B cell (primary cell): ENCODE data around the gene TEX13B. TPM values are rescaled to one million over a fixed set of nuclear protein-coding genes. Genes with fewer than 3 reads are reported as not detected.

Source experiments
- ATAC-seq: fragments of 200-7000 bp; cut with Tn5 transposase; one replicate; pipeline ENCODE4 v1.10.0; 2021; ENCODE audit warnings: low read depth, mild to moderate bottlenecking, moderate number of reproducible peaks, moderate library complexity
- CTCF ChIA-PET: fragments of 350-600 bp; sonication (Branson Sonifier 250); formaldehyde crosslinking; loops from one replicate; lab custom pipeline; 2021; ENCODE audit warnings: antibody characterized with exemption, inconsistent platforms; lab: Charles Lee
- POLR2A ChIA-PET: fragments of 350-600 bp; sonication (Branson Sonifier 250); formaldehyde crosslinking; loops from one replicate; lab custom pipeline; 2021; ENCODE audit warnings: antibody characterized with exemption; lab: Charles Lee
- DNase-seq: peaks from one replicate; pipeline ENCODE4 v3.0.0; 2013
- H2AFZ ChIP-seq: 2 replicates; pipeline ENCODE4 v1.6.1; 2012; ENCODE audit warnings: mild to moderate bottlenecking, low read depth, low read length; ENCODE audit not compliant: insufficient read depth, poor library complexity, severe bottlenecking
- H3K27ac ChIP-seq, 2 donors: 1 replicate in 1 of 2; 2 replicates in 1 of 2; pipeline ENCODE4 v1.5.1; 2012 to 2013; ENCODE audit warnings: low read length in 2 of 2, mild to moderate bottlenecking in 2 of 2, moderate library complexity in 1 of 2
- H3K27me3 ChIP-seq, 4 experiments: fragments of 200-600 bp in 1 of 4; sonication (generic) in 1 of 4; replicated peaks in 1 of 4; 1 replicate in 2 of 4; 2 replicates in 2 of 4; pipeline versions ENCODE4 v1.6.1 to v1.7.0; 2013 to 2016; ENCODE audit warnings: low read length in 3 of 4, mild to moderate bottlenecking in 2 of 4, mixed read lengths in 1 of 4, moderate library complexity in 1 of 4; ENCODE audit not compliant: insufficient read depth in 4 of 4, control insufficient read depth in 3 of 4; ENCODE audit errors: control extremely low read depth in 1 of 4
- H3K36me3 ChIP-seq, 2 experiments: replicated peaks in 1 of 2; 1 replicate in 1 of 2; 2 replicates in 1 of 2; pipeline versions ENCODE4 v1.6.1 to v1.7.1; 2013; ENCODE audit warnings: low read length in 1 of 2; ENCODE audit not compliant: insufficient read depth in 2 of 2, control insufficient read depth in 1 of 2; ENCODE audit errors: control extremely low read depth in 1 of 2, extremely low read depth in 1 of 2
- H3K4me1 ChIP-seq, 2 donors: fragments of 200-600 bp in 1 of 2; sonication (generic) in 1 of 2; 1 replicate in 1 of 2; 2 replicates in 1 of 2; pipeline versions ENCODE4 v1.5.1 to v1.6.1; 2013 to 2017; ENCODE audit warnings: low read length in 2 of 2; ENCODE audit not compliant: control insufficient read depth in 2 of 2, insufficient read depth in 2 of 2
- H3K4me2 ChIP-seq: replicated peaks from 2 replicates; pipeline ENCODE3; 2012; ENCODE audit warnings: mild to moderate bottlenecking, low read depth, low read length; ENCODE audit not compliant: poor library complexity, severe bottlenecking
- H3K4me3 ChIP-seq, 5 experiments: fragments of 200-600 bp in 1 of 5; sonication (generic) in 1 of 5; 1 replicate in 3 of 5; 2 replicates in 2 of 5; pipeline versions ENCODE4 v1.5.1 to v1.7.0; 2011 to 2016; ENCODE audit warnings: low read length in 4 of 5, mild to moderate bottlenecking in 4 of 5, low read depth in 2 of 5, control low read depth in 1 of 5, moderate library complexity in 1 of 5; ENCODE audit not compliant: insufficient read depth in 1 of 5; ENCODE audit errors: control extremely low read depth in 1 of 5, extremely low read depth in 1 of 5
- H3K79me2 ChIP-seq: fragments of 200-600 bp; sonication (generic); one replicate; pipeline ENCODE4 v1.6.0; 2016; ENCODE audit warnings: low read length; ENCODE audit not compliant: control insufficient read depth, insufficient read depth
- H3K9ac ChIP-seq: fragments of 200-600 bp; sonication (generic); 2 replicates; pipeline ENCODE4 v1.6.1; 2017; ENCODE audit warnings: mild to moderate bottlenecking, low read length, moderate library complexity
- H3K9me3 ChIP-seq, 3 donors: one replicate each; pipeline versions ENCODE4 v1.6.1 to v1.7.1; 2013; ENCODE audit warnings: low read length in 2 of 3; ENCODE audit not compliant: control insufficient read depth in 2 of 3, insufficient read depth in 1 of 3; ENCODE audit errors: control extremely low read depth in 1 of 3
- H4K20me1 ChIP-seq: 2 replicates; pipeline ENCODE4 v1.6.0; 2012; ENCODE audit warnings: mild to moderate bottlenecking, low read length; ENCODE audit not compliant: insufficient read depth, control insufficient read depth, poor library complexity, severe bottlenecking
- H3K27ac Mint-ChIP-seq: one replicate; pipeline ENCODE4 v1.8.0; 2021; ENCODE audit warnings: mixed read lengths
- H3K27me3 Mint-ChIP-seq: one replicate; pipeline ENCODE4 v1.8.0; 2021; ENCODE audit warnings: mixed read lengths
- H3K4me1 Mint-ChIP-seq: one replicate; pipeline ENCODE4 v1.8.0; 2021; ENCODE audit warnings: mixed read lengths
- H3K4me3 Mint-ChIP-seq: one replicate; pipeline ENCODE4 v1.8.0; 2021; ENCODE audit warnings: mixed read lengths
- H3K9me3 Mint-ChIP-seq: one replicate; pipeline ENCODE4 v1.8.0; 2022; ENCODE audit warnings: mixed read lengths; ENCODE audit not compliant: insufficient read depth
- CTCF ChIP-seq: fragments of 200-600 bp; IDR thresholded peaks from one replicate; pipeline ENCODE4 v1.8.0; 2022; ENCODE audit warnings: antibody characterized with exemption, mild to moderate bottlenecking
- EZH2 ChIP-seq: IDR thresholded peaks from 2 replicates; pipeline ENCODE4 v1.6.1; 2012; ENCODE audit warnings: borderline replicate concordance, low read depth, mild to moderate bottlenecking, moderate library complexity, low read length; ENCODE audit not compliant: insufficient read depth, poor library complexity, severe bottlenecking
- WGBS: methylation state at CpG from one replicate; pipeline ENCODE4 v1.1.5; 2013; ENCODE audit warnings: missing lambda C conversion rate; ENCODE audit not compliant: insufficient coverage; 5-methylcytosine and 5-hydroxymethylcytosine counted together
- intact Hi-C: fragments of 100-400 bp; cut with micrococcal nuclease; formaldehyde crosslinking; loops from one replicate; pipeline ENCODE4 v1.10.0; 2022
- polyA plus RNA-seq: library from polyadenylated mRNA; depleted of rRNA; stranded (reverse); fragments of >200 nt; gene quantifications from 2 replicates; pipeline ENCODE4 v1.2.3, GENCODE V29; 2012
- total RNA-seq, 2 donors: library from RNA; stranded (reverse); fragments of 120-200 nt in 1 of 2; gene quantifications; 1 replicate in 1 of 2; 2 replicates in 1 of 2; pipeline versions ENCODE4 v1.2.3 to v1.2.4, GENCODE V29; 2013 to 2022

Gene TEX13B
- total and polyA plus RNA-seq, 2 donors (not counting 1 experiment from before 2014, with no cell fraction given), result not detected

- H3K36me3 ChIP-seq, result no peaks in the 10 kb centered on the region
- H4K20me1 ChIP-seq, result no peaks in the 10 kb centered on the region
- no peak overlapping the region for H3K4me2 ChIP-seq
- WGBS, result no CpG with 5 or more reads among the region's 2 CpGs
- Mint-ChIP-seq H3K4me3 (no peak overlapping the region), H3K27ac (no peak overlapping the region), H3K9me3 (no peaks in the 10 kb centered on the region), H3K27me3 (no peaks in the 10 kb centered on the region), H3K4me1 (no peaks in the 10 kb centered on the region)
- no peaks in the 10 kb centered on the region for H3K79me2 ChIP-seq
- H3K27me3 ChIP-seq, result no peaks in the 10 kb centered on the region
- H3K9me3 ChIP-seq, result no peaks in the 10 kb centered on the region
- TF ChIP-seq CTCF (no peak), EZH2 (no peak)
- no peaks in the 10 kb centered on the region for H3K4me1 ChIP-seq
- no peak overlapping the region for H2AFZ ChIP-seq
- intact Hi-C loops, result no loop called here
- H3K27ac ChIP-seq, result no peak overlapping the region
- POLR2A ChIA-PET, result no interaction called here
- CTCF ChIA-PET, result no interaction called here
- no peak overlapping the region for H3K9ac ChIP-seq
- no peak overlapping the region for H3K4me3 ChIP-seq
- no peak for DNase-seq
- ATAC-seq, result no peak
Observed at GRCh38 chrX:107985033-107985432, 2.9 kb upstream of the TEX13B start.

DNA sequence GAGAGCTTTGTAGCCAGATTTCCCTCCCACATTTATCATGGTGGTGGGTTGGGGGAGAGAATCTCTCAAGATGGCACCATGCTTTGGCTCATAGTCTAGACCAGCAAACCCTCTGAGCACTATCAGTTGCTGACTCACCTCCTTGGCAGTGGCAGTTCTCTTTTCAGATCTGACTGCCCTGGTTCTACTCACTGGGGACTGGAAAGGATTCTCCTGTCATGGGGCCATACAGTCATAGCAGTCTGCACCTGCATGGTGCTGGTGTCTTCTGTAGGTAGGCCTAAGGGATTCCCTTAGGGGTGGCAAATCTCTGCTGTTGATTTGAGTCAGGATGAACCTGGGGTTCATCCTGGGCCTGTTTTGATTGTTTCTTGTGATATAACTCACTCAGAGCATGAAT lies 2.6 kb downstream of the TEX13B start:
- Mint-ChIP-seq H3K4me1 (no peaks in the 10 kb centered on the region), H3K9me3 (no peaks in the 10 kb centered on the region), H3K27ac (no peak overlapping the region), H3K27me3 (no peaks in the 10 kb centered on the region), H3K4me3 (no peak overlapping the region)
- H3K36me3 ChIP-seq, result no peaks in the 10 kb centered on the region
- H3K4me2 ChIP-seq, result no peak overlapping the region
- no peak overlapping the region for H3K4me3 ChIP-seq
- H3K79me2 ChIP-seq, result no peaks in the 10 kb centered on the region
- ChIA-PET CTCF (interaction anchor here (1.0 kb wide), 1 partner anchor 92 kb away, joined by 3 read pairs; no protein-coding TSS in a partner anchor), POLR2A (no interaction called here)
- H3K27ac ChIP-seq, result no peak overlapping the region
- no peaks in the 10 kb centered on the region for H3K27me3 ChIP-seq
- intact Hi-C loops, result no loop called here
- DNase-seq (no peak), ATAC-seq (no peak)
- TF ChIP-seq EZH2, result no peak
- TF ChIP-seq CTCF, result no peak
- H2AFZ ChIP-seq, result no peak overlapping the region
- H3K9me3 ChIP-seq, result no peaks in the 10 kb centered on the region
- H3K4me1 ChIP-seq, result no peaks in the 10 kb centered on the region
- H3K9ac ChIP-seq, result no peak overlapping the region
- H4K20me1 ChIP-seq, result no peaks in the 10 kb centered on the region
